ENCODE data around the gene ADAT1. TPM values are rescaled to one million over a fixed set of nuclear protein-coding genes. Genes with fewer than 3 reads are reported as not detected.
A peak's percentile ranks its signal among the peaks of the same experiment; 100 is the strongest.

The ADAT1 gene
- total RNA-seq, 3 donors from 2014 or later (not counting 1 experiment from before 2014, with no cell fraction given): 63.5 to 65.2 (median 64.8) TPM

DNA sequence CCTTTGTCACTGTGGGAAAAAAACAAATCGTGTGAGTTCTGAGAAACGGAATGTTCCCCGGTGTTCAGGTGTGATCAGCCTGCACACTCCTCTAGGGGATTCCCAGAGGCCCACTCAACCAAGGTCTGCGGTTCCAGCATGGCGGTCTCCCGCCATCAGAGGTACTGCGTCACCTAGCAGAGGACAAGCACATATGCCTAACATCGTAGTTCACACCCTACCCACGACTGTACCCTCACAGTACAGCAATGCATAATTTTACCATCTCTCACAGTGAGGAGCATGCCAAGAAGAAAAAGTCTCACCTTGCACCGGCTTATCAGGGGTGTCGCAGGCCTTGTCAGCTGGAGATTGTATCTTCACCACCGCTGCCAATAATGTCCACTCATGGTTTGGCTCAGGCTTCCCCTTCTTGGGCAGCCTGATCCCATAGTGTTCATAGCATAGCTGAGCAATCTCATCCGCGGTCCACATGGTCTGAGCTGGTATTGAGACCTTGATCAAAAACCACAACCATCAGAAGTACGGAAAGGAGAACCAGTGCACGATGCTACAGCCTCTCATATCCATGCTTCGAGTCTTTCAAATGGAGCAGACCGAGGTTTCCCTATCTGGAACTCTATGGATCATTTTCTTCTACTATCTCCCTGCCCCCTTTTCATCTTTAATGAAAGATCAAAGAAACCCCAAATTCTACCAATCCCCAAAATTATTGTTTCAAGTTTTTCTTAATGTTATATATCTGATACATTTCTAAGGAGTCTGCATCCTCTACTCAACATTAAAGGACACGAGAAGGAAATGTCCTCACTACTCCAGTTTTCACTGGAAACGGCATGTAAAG is 2.5 kb downstream of the ADAT1 start:
- Histone ChIP-seq H3K4me3 (ENCODE audit: low read length) (no peak overlapping the region), H3K27ac (ENCODE audit: low read length) (peak overlapping the region; percentile 54), H3K36me3 (ENCODE audit: control insufficient read depth, insufficient read depth, low read length) (peaks cover 29% of the 10 kb centered on the region), H3K27me3 (ENCODE audit: control insufficient read depth, insufficient read depth, low read length) (no peaks in the 10 kb centered on the region), H3K9me3 (ENCODE audit: control insufficient read depth, insufficient read depth, low read length) (no peaks in the 10 kb centered on the region), H3K4me1 (ENCODE audit: control insufficient read depth, insufficient read depth, low read length) (peaks cover 35% of the 10 kb centered on the region)
- intact Hi-C loops (cut with micrococcal nuclease): loop anchor here (5.0 kb wide), 1 partner anchor 158 kb away; the partner anchor contains the start of gene TMEM170A
- no peaks in the 10 kb centered on the region for H3K27me3 Mint-ChIP-seq (ENCODE audit: low read depth in 2 of 2)
- ATAC-seq: peak in 2 of 3 donors; percentile 8 to 30
- H3K4me3 Mint-ChIP-seq: no peak overlapping the region
- TF ChIP-seq, protein P1, sequence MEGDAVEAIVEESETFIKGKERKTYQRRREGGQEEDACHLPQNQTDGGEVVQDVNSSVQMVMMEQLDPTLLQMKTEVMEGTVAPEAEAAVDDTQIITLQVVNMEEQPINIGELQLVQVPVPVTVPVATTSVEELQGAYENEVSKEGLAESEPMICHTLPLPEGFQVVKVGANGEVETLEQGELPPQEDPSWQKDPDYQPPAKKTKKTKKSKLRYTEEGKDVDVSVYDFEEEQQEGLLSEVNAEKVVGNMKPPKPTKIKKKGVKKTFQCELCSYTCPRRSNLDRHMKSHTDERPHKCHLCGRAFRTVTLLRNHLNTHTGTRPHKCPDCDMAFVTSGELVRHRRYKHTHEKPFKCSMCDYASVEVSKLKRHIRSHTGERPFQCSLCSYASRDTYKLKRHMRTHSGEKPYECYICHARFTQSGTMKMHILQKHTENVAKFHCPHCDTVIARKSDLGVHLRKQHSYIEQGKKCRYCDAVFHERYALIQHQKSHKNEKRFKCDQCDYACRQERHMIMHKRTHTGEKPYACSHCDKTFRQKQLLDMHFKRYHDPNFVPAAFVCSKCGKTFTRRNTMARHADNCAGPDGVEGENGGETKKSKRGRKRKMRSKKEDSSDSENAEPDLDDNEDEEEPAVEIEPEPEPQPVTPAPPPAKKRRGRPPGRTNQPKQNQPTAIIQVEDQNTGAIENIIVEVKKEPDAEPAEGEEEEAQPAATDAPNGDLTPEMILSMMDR (IDR thresholded peaks at IDR 0.05): no peak
- WGBS (ENCODE audit: insufficient coverage): 74% methylated on average over 20 of the region's 20 CpGs
- H3K27ac Mint-ChIP-seq: peak overlapping the region; percentile 11 to 68
- H3K4me1 Mint-ChIP-seq: peaks cover 28 to 29% of the 10 kb centered on the region in 2 donors
- peaks cover 17% of the 10 kb centered on the region for H3K36me3 Mint-ChIP-seq
- no peaks in the 10 kb centered on the region for H3K9me3 Mint-ChIP-seq
- peak in 1 of 2 donors; percentile 89 for DNase-seq

- peak overlapping the region in 1 of 2 donors; percentile 30 for H3K27ac Mint-ChIP-seq
Measured at GRCh38 chr16:75618780-75619179, 4.3 kb downstream of the ADAT1 start.

DNA sequence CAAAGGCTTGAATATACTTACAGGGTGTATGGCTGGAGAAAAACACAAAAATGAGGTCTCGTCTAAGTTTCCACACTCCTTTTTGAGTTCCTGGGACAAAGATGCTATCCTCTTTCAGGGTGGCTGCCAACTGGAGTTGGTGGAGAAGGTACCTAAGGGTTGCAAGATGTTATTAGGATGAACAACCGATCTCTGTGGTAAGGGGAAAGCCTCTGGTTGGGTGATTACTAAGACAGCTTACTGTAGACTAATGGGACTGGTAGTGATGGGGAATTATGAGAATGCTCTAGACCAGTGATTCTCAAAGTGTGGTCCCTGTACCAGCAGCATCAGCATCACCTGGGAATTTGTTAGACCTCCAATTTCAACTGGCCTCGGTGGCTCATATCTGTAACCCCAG is 6.0 kb downstream of the ADAT1 start:
- H3K36me3 Mint-ChIP-seq: peaks cover 17% of the 10 kb centered on the region
- H3K9me3 Mint-ChIP-seq: no peaks in the 10 kb centered on the region
- no peaks in the 10 kb centered on the region for H3K27me3 Mint-ChIP-seq (ENCODE audit: low read depth in 2 of 2)
- DNase-seq (no peak), ATAC-seq (no peak)
- H3K27ac Mint-ChIP-seq: no peak overlapping the region
- H3K4me3 Mint-ChIP-seq: no peak overlapping the region
- H3K27me3 ChIP-seq (ENCODE audit: control insufficient read depth, insufficient read depth, low read length): no peaks in the 10 kb centered on the region
- H3K4me3 ChIP-seq (ENCODE audit: low read length): no peak overlapping the region
- no peaks in the 10 kb centered on the region for H3K9me3 ChIP-seq (ENCODE audit: control insufficient read depth, insufficient read depth, low read length)
- H3K4me1 Mint-ChIP-seq: peaks cover 16 to 21% of the 10 kb centered on the region in 2 donors
- H3K36me3 ChIP-seq (ENCODE audit: control insufficient read depth, insufficient read depth, low read length): peaks cover 52% of the 10 kb centered on the region
- peak overlapping the region; percentile 28 for H3K27ac ChIP-seq (ENCODE audit: low read length)
- peaks cover 24% of the 10 kb centered on the region for H3K4me1 ChIP-seq (ENCODE audit: control insufficient read depth, insufficient read depth, low read length)
- TF ChIP-seq, protein P1 (IDR thresholded peaks at IDR 0.05): no peak
- WGBS (ENCODE audit: insufficient coverage): 85% methylated on average over 3 of the region's 3 CpGs
- intact Hi-C loops (cut with micrococcal nuclease): no loop called here

More at GRCh38 chr16:75618780-75619179, 4.3 kb downstream of the ADAT1 start:
- no peak overlapping the region for H3K4me3 Mint-ChIP-seq
- Histone ChIP-seq H3K27ac (ENCODE audit: low read length) (no peak overlapping the region), H3K4me3 (ENCODE audit: low read length) (no peak overlapping the region), H3K27me3 (ENCODE audit: control insufficient read depth, insufficient read depth, low read length) (no peaks in the 10 kb centered on the region), H3K36me3 (ENCODE audit: control insufficient read depth, insufficient read depth, low read length) (peaks cover 38% of the 10 kb centered on the region), H3K4me1 (ENCODE audit: control insufficient read depth, insufficient read depth, low read length) (peaks cover 36% of the 10 kb centered on the region), H3K9me3 (ENCODE audit: control insufficient read depth, insufficient read depth, low read length) (no peaks in the 10 kb centered on the region)
- DNase-seq (no peak), ATAC-seq (no peak)
- intact Hi-C loops (cut with micrococcal nuclease): no loop called here
- TF ChIP-seq, protein P1 (IDR thresholded peaks at IDR 0.05): no peak
- H3K4me1 Mint-ChIP-seq: peaks cover 28 to 29% of the 10 kb centered on the region in 2 donors
- no peaks in the 10 kb centered on the region for H3K27me3 Mint-ChIP-seq (ENCODE audit: low read depth in 2 of 2)
- H3K36me3 Mint-ChIP-seq: peaks cover 17% of the 10 kb centered on the region
- WGBS (ENCODE audit: insufficient coverage): 100% methylated on average over 2 of the region's 2 CpGs
- H3K9me3 Mint-ChIP-seq: no peaks in the 10 kb centered on the region
